HCT116 (cell line): Measurements from ENCODE around the gene PKNOX2. TPM values are rescaled to one million over a fixed set of nuclear protein-coding genes. Genes with fewer than 3 reads are reported as not detected.

Experiments
- ATAC-seq: fragments of 200-7000 bp; cut with Tn5 transposase; 2 replicates; pipeline ENCODE4 v1.9.1; 2020; ENCODE audit warnings: mild to moderate bottlenecking, moderate library complexity
- BruUV-seq: library from RNA; stranded (reverse); fragments of 400-500 nt; replicated peaks from 2 replicates; lab custom pipeline; 2021; lab: Mats Ljungman, UMichigan
- CTCF ChIA-PET: fragments of 300-600 bp; sonication (Branson Sonifier 250); formaldehyde crosslinking; loops from one replicate; lab custom pipeline; 2021; ENCODE audit warnings: antibody characterized with exemption; lab: Charles Lee
- POLR2A ChIA-PET: fragments of 300-600, 350-600 bp; sonication (Branson Sonifier 250); formaldehyde crosslinking; loops from one replicate; lab custom pipeline; 2021; ENCODE audit warnings: antibody characterized with exemption; lab: Charles Lee
- RAD21 ChIA-PET, 2 experiments: fragments of 300-600 bp; sonication (Branson Sonifier 250); formaldehyde crosslinking; loops; one replicate each; lab custom pipeline; 2023; ENCODE audit warnings: low total read pairs in 2 of 2; ENCODE audit not compliant: uncharacterized antibody in 2 of 2, unreplicated experiment in 2 of 2, low non-redundant PET in 1 of 2; lab: Charles Lee
- DNase-seq: peaks from one replicate; pipeline ENCODE4 v3.0.0-alpha.2; 2010; ENCODE audit warnings: low read depth, low spot score
- H2AFZ ChIP-seq: fragments of 200-600 bp; shearing (Covaris generic), sonication (generic); 2 replicates; pipeline ENCODE4 v1.6.1; 2017; ENCODE audit warnings: low read depth, mixed run types, mixed read lengths, antibody characterized with exemption, low read length; ENCODE audit not compliant: poor library complexity, severe bottlenecking
- H3K27ac ChIP-seq: 2 replicates; pipeline ENCODE4 v1.5.1; 2012; ENCODE audit warnings: low read depth, low read length
- H3K27me3 ChIP-seq: fragments of 200-600 bp; sonication (generic); 2 replicates; pipeline ENCODE4 v1.6.1; 2016; ENCODE audit warnings: mixed run types, low read length, mixed read lengths; ENCODE audit not compliant: insufficient read depth
- H3K36me3 ChIP-seq, 2 experiments: fragments of 200-500 bp in 1 of 2; fragments of 200-600 bp in 1 of 2; sonication (Bioruptor generic) in 1 of 2; sonication (generic) in 1 of 2; 2 replicates each; pipeline versions ENCODE4 v1.5.1 to v1.6.1; 2014 to 2016; ENCODE audit warnings: low read length in 2 of 2, inconsistent platforms in 1 of 2, mixed read lengths in 1 of 2, mixed run types in 1 of 2; ENCODE audit not compliant: insufficient read depth in 2 of 2, control insufficient read depth in 1 of 2
- H3K4me1 ChIP-seq, 2 experiments: fragments of 200-600 bp in 1 of 2; sonication (generic) in 1 of 2; 2 replicates each; pipeline versions ENCODE4 v1.5.1 to v1.6.1; 2012 to 2017; ENCODE audit warnings: low read length in 2 of 2, inconsistent platforms in 1 of 2, mild to moderate bottlenecking in 1 of 2, mixed read lengths in 1 of 2, mixed run types in 1 of 2, moderate library complexity in 1 of 2; ENCODE audit not compliant: insufficient read depth in 2 of 2, control insufficient read depth in 1 of 2
- H3K4me2 ChIP-seq: fragments of 200-600 bp; sonication (generic); 2 replicates; pipeline ENCODE4 v1.6.1; 2017; ENCODE audit warnings: mixed run types, low read length, mixed read lengths
- H3K4me3 ChIP-seq, 2 experiments: fragments of 200-600 bp in 1 of 2; sonication (generic) in 1 of 2; replicated peaks in 1 of 2; 2 replicates each; pipeline ENCODE4 v1.5.1; 2011 to 2016; ENCODE audit warnings: low read length in 2 of 2, control low read depth in 1 of 2, low read depth in 1 of 2, mild to moderate bottlenecking in 1 of 2, mixed read lengths in 1 of 2, mixed run types in 1 of 2
- H3K79me2 ChIP-seq: fragments of 200-600 bp; sonication (generic); 2 replicates; pipeline ENCODE4 v1.6.1; 2017; ENCODE audit warnings: mild to moderate bottlenecking, mixed run types, low read length, moderate library complexity, mixed read lengths; ENCODE audit not compliant: insufficient read depth
- H3K9ac ChIP-seq: fragments of 200-600 bp; sonication (generic); 2 replicates; pipeline ENCODE4 v1.6.1; 2016; ENCODE audit warnings: low read length, mixed read lengths
- H3K9me2 ChIP-seq: fragments of 200-600 bp; sonication (generic), shearing (Covaris generic); 2 replicates; pipeline ENCODE4 v1.6.1; 2017; ENCODE audit warnings: mixed run types, mild to moderate bottlenecking, moderate library complexity; ENCODE audit not compliant: insufficient read depth
- H3K9me3 ChIP-seq, 2 experiments: fragments of 200-500 bp in 1 of 2; fragments of 200-600 bp in 1 of 2; sonication (Bioruptor generic) in 1 of 2; sonication (generic) in 1 of 2; 2 replicates each; pipeline ENCODE4 v1.6.1; 2014 to 2017; ENCODE audit warnings: low read length in 2 of 2, mixed read lengths in 2 of 2, inconsistent platforms in 1 of 2, low read depth in 1 of 2, mild to moderate bottlenecking in 1 of 2, mixed run types in 1 of 2, moderate library complexity in 1 of 2; ENCODE audit not compliant: control insufficient read depth in 1 of 2, insufficient read depth in 1 of 2
- H4K20me1 ChIP-seq: fragments of 200-600 bp; sonication (generic), shearing (Covaris generic); 2 replicates; pipeline ENCODE4 v1.6.1; 2017; ENCODE audit warnings: mixed run types, mild to moderate bottlenecking, moderate library complexity; ENCODE audit not compliant: insufficient read depth
- ATF3 ChIP-seq: IDR thresholded peaks from 2 replicates; pipeline ENCODE4 v1.6.1; 2012
- CTCF ChIP-seq, 3 experiments: fragments of 200-600 bp in 1 of 3; sonication (generic) in 1 of 3; IDR thresholded peaks in 2 of 3; conservative IDR thresholded peaks in 1 of 3; 2 replicates each; pipeline ENCODE4 v1.5.1; 2012 to 2017; ENCODE audit warnings: low read depth in 2 of 3, low read length in 2 of 3, antibody characterized with exemption in 1 of 3, borderline replicate concordance in 1 of 3, control low read depth in 1 of 3, mild to moderate bottlenecking in 1 of 3, mixed read lengths in 1 of 3, mixed run types in 1 of 3, moderate library complexity in 1 of 3; ENCODE audit not compliant: insufficient read depth in 1 of 3
- ELF1 ChIP-seq: IDR thresholded peaks from 2 replicates; pipeline ENCODE4 v1.6.1; 2012; ENCODE audit warnings: low read depth, borderline replicate concordance
- EZH2 ChIP-seq: fragments of 200-600 bp; sonication (generic); IDR thresholded peaks from 2 replicates; pipeline ENCODE4 v1.6.1; 2017; ENCODE audit warnings: antibody characterized with exemption, mixed run types
- EZH2phosphoT487 ChIP-seq: fragments of 200-600 bp; IDR thresholded peaks from 2 replicates; pipeline ENCODE4 v1.6.1; 2018; ENCODE audit warnings: antibody characterized with exemption, borderline replicate concordance
- POLR2A ChIP-seq: IDR thresholded peaks from 2 replicates; pipeline ENCODE4 v1.7.0; 2011; ENCODE audit warnings: borderline replicate concordance; ENCODE audit not compliant: insufficient read depth, insufficient read length; ENCODE audit errors: extremely low read depth
- SIN3A ChIP-seq: IDR thresholded peaks from 2 replicates; pipeline ENCODE4 v1.6.1; 2012; ENCODE audit warnings: low read depth
- YY1 ChIP-seq: IDR thresholded peaks from 2 replicates; pipeline ENCODE4 v1.6.1; 2011; ENCODE audit warnings: low read length, low read depth, moderate library complexity, mild to moderate bottlenecking; ENCODE audit not compliant: insufficient replicate concordance; ENCODE audit errors: extremely low read depth
- intact Hi-C: fragments of 100-400 bp; cut with micrococcal nuclease; formaldehyde crosslinking; loops from 2 replicates; pipeline ENCODE4 v1.10.0; 2022
- total RNA-seq: library from RNA; stranded (reverse); gene quantifications from one replicate; pipeline ENCODE4 v1.2.1, GENCODE V29; 2021; ENCODE audit not compliant: unreplicated experiment

The PKNOX2 gene
- total RNA-seq, 1 experiment from 2014 or later = 0.20 TPM

GRCh38 chr11:125170001-125170509 is 5.5 kb downstream of the PKNOX2 start (continued):
- TF ChIP-seq CTCF (IDR thresholded peaks at IDR 0.05 in 2 of 3, conservative IDR thresholded peaks at IDR 0.05 in 1 of 3; ENCODE audit: borderline replicate concordance in 1 of 3, insufficient read depth in 1 of 3, low read depth in 2 of 3, low read length in 2 of 3) = no peak
- no peak for TF ChIP-seq EZH2phosphoT487
- no peak for TF ChIP-seq SIN3A
- no peak for TF ChIP-seq POLR2A
- no peak for TF ChIP-seq ATF3
- no peak for TF ChIP-seq EZH2
- TF ChIP-seq, all 23 proteins: peak for 0

GRCh38 chr11:125170510-125171031 is 6.0 kb downstream of the PKNOX2 start:
- Histone ChIP-seq H2AFZ (no peak overlapping the region), H3K9me3 (no peaks in the 10 kb centered on the region), H3K79me2 (no peaks in the 10 kb centered on the region), H3K9ac (no peak overlapping the region), H3K27me3 (no peaks in the 10 kb centered on the region), H3K4me2 (no peak overlapping the region), H3K27ac (no peak overlapping the region), H3K4me1 (no peaks in the 10 kb centered on the region), H4K20me1 (no peaks in the 10 kb centered on the region), H3K9me2 (no peaks in the 10 kb centered on the region), H3K36me3 (no peaks in the 10 kb centered on the region), H3K4me3 (no peak overlapping the region)
- POLR2A ChIA-PET = no interaction called here
- no TSS peak for BruUV-seq
- CTCF ChIA-PET = no interaction called here
- no peak for ATAC-seq
- no peak for TF ChIP-seq ELF1
- TF ChIP-seq YY1 = no peak
- TF ChIP-seq POLR2A = no peak
- RAD21 ChIA-PET = interaction anchor here in 1 of 2 experiments (0.6 kb wide), 1 partner anchor 80 kb away, joined by 4 read pairs; no protein-coding TSS in a partner anchor
- DNase-seq = no peak
- intact Hi-C loops = no loop called here
